IgD-negative memory B cell (primary cell): Measurements from ENCODE around the gene ZFP62. TPM values are rescaled to one million over a fixed set of nuclear protein-coding genes. Genes with fewer than 3 reads are reported as not detected.
"Not testable (repeated sequence)": the region's sequence is repeated elsewhere in the genome, so short reads cannot be mapped to it uniquely, and the experiment has no call there.

Source experiments
- H3K27ac Mint-ChIP-seq, 3 donors: one replicate each; pipeline ENCODE4 v1.8.0; 2020 to 2022; ENCODE audit warnings: mild to moderate bottlenecking in 3 of 3, mixed read lengths in 3 of 3, moderate library complexity in 1 of 3
- H3K27me3 Mint-ChIP-seq: one replicate; pipeline ENCODE4 v1.8.0; 2021; ENCODE audit warnings: mixed read lengths
- H3K36me3 Mint-ChIP-seq: one replicate; pipeline ENCODE4 v1.8.0; 2020; ENCODE audit warnings: mild to moderate bottlenecking, mixed read lengths
- H3K4me1 Mint-ChIP-seq, 3 donors: one replicate each; pipeline ENCODE4 v1.8.0; 2020 to 2022; ENCODE audit warnings: mixed read lengths in 3 of 3, mild to moderate bottlenecking in 1 of 3
- H3K4me3 Mint-ChIP-seq, 4 donors: one replicate each; pipeline ENCODE4 v1.8.0; 2020 to 2022; ENCODE audit warnings: mild to moderate bottlenecking in 4 of 4, mixed read lengths in 4 of 4, moderate library complexity in 3 of 4
- H3K9me3 Mint-ChIP-seq, 3 donors: one replicate each; pipeline ENCODE4 v1.8.0; 2020 to 2021; ENCODE audit warnings: mixed read lengths in 3 of 3, mild to moderate bottlenecking in 1 of 3
- polyA plus RNA-seq: library from polyadenylated mRNA; unstranded; fragments of 300-500 nt; fragmentation: Illumina TruSeq; gene quantifications from one replicate; pipeline ENCODE4 v1.2.3, GENCODE V29; 2021

Gene ZFP62
- polyA plus RNA-seq = 22.1 TPM

- Mint-ChIP-seq H3K27ac (peak within 1 kb of the TSS; percentile 93 to 98 (median 97)), H3K4me1 (peaks cover 8 to 20% (median 9%) of the 10 kb centered on the region in 3 donors), H3K9me3 (no peaks in the 10 kb centered on the region), H3K27me3 (no peaks in the 10 kb centered on the region), H3K4me3 (peak within 1 kb of the TSS; percentile 92 to 96 (median 95)), H3K36me3 (no peaks in the 10 kb centered on the region)
These were observed at the start of gene ZFP62 for GRCh38 chr5:180860887-180861822. Gene ZFP62, minus strand, starts transcription at chr5:180861276. Its CDS starts 57 bp downstream, at chr5:180861219.

- H3K27me3 Mint-ChIP-seq = peaks cover 10% of the 10 kb centered on the region
- peaks cover 0 to 4% (median 1%) of the 10 kb centered on the region in 3 donors for H3K9me3 Mint-ChIP-seq
- H3K4me1 Mint-ChIP-seq = peaks cover 0 to 3% (median 0%) of the 10 kb centered on the region in 3 donors
- peak overlapping the region in 1 of 3 donors; percentile 53 for H3K27ac Mint-ChIP-seq
- no peak overlapping the region for H3K4me3 Mint-ChIP-seq
- peaks cover 3% of the 10 kb centered on the region for H3K36me3 Mint-ChIP-seq
These were observed 49.7 kb upstream of the ZFP62 start for GRCh38 chr5:180910735-180911134.

- H3K4me1 Mint-ChIP-seq = peaks cover 0 to 3% (median 0%) of the 10 kb centered on the region in 3 donors
- no peak overlapping the region for H3K27ac Mint-ChIP-seq
- peaks cover 11% of the 10 kb centered on the region for H3K27me3 Mint-ChIP-seq
- H3K9me3 Mint-ChIP-seq = peaks cover 0 to 3% (median 2%) of the 10 kb centered on the region in 3 donors
- no peak overlapping the region for H3K4me3 Mint-ChIP-seq
- H3K36me3 Mint-ChIP-seq = peaks cover 3% of the 10 kb centered on the region
These were observed 49.1 kb upstream of the ZFP62 start for GRCh38 chr5:180910182-180910581.

GRCh38 chr5:180909782-180910181, 48.7 kb upstream of the ZFP62 start:
- Mint-ChIP-seq H3K36me3 (peaks cover 3% of the 10 kb centered on the region), H3K4me3 (no peak overlapping the region), H3K27ac (no peak overlapping the region), H3K4me1 (peaks cover 0 to 3% (median 0%) of the 10 kb centered on the region in 3 donors), H3K27me3 (peaks cover 11% of the 10 kb centered on the region), H3K9me3 (peaks cover 0 to 3% (median 2%) of the 10 kb centered on the region in 3 donors)

- Mint-ChIP-seq H3K4me1 (peaks cover 0 to 3% (median 0%) of the 10 kb centered on the region in 3 donors), H3K36me3 (peaks cover 3% of the 10 kb centered on the region), H3K9me3 (peaks cover 0 to 3% (median 2%) of the 10 kb centered on the region in 3 donors), H3K4me3 (no peak overlapping the region), H3K27me3 (peaks cover 11% of the 10 kb centered on the region), H3K27ac (no peak overlapping the region)
These were observed 48.1 kb upstream of the ZFP62 start for GRCh38 chr5:180908998-180909731.

GRCh38 chr5:180908400-180908799, 47.3 kb upstream of the ZFP62 start:
- Mint-ChIP-seq H3K36me3 (peaks cover 3% of the 10 kb centered on the region), H3K27ac (no peak overlapping the region), H3K4me1 (peaks cover 0 to 3% (median 0%) of the 10 kb centered on the region in 3 donors), H3K9me3 (peaks cover 0 to 3% (median 2%) of the 10 kb centered on the region in 3 donors), H3K4me3 (no peak overlapping the region), H3K27me3 (peaks cover 11% of the 10 kb centered on the region)

DNA sequence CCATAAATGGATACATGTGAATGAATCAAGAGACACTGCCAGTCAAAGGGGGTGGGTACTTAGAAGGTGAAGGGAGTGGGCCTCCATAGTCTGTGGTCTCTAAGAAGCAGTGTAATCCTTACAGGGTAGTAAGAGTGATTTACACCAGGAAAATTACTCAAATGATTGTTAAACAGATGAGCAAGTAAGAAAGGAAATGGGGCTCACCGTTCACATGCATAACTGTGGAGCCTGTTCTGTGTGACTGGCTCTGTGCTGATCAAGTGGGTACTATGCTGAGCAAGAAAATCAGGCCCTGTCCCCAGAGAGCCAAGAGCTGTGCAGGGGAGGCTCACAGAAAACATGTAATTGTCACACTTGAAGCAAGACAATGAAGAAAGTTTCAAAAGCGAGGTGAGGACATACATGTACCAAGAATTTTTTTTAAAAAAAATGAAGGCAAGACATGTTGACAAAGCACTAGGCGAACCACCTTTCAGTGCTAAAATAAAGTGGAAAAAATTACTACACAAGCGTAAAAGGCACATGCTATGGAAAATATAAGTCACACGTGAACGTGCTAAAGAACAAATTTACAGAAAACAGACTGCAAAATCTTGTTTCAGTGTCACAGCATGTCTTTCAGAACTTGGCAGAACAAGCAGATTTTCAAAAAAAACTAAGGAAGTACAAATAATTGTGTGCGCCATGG, 40.4 kb upstream of the ZFP62 start:
- peak overlapping the region in 1 of 3 donors; percentile 7 for H3K27ac Mint-ChIP-seq
- peak overlapping the region in 1 of 4 donors; percentile 37 for H3K4me3 Mint-ChIP-seq
- H3K27me3 Mint-ChIP-seq = peaks cover 1% of the 10 kb centered on the region
- peaks cover 0 to 4% (median 1%) of the 10 kb centered on the region in 3 donors for H3K9me3 Mint-ChIP-seq
- no peaks in the 10 kb centered on the region for H3K4me1 Mint-ChIP-seq
- peaks cover 3% of the 10 kb centered on the region for H3K36me3 Mint-ChIP-seq

DNA sequence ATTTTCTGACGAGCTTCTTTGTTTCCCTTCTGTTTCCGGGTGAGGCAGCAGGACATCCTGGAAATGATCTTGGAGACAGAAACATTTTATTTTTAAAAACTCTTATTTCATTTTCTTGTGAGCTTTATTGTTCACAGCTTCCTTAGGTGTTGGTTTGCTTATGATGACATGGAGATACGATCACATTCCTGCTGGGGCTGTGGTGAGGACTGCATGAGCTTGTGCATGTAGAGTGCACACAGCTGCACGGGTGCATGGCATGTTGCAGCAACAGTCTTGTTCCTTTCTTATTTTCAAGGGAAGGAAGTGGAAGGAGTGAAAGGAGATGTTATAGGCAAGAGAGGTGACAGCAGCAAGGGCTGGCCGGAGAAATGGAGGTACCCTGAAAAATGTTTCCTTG, 39.1 kb upstream of the ZFP62 start:
- Mint-ChIP-seq H3K36me3 (peaks cover 3% of the 10 kb centered on the region), H3K4me1 (no peaks in the 10 kb centered on the region), H3K27me3 (no peaks in the 10 kb centered on the region), H3K9me3 (peaks cover 0 to 2% (median 0%) of the 10 kb centered on the region in 3 donors), H3K27ac (no peak overlapping the region), H3K4me3 (no peak overlapping the region)

- Mint-ChIP-seq H3K27ac (no peak within 1 kb of the TSS), H3K27me3 (no peaks in the 10 kb centered on the region), H3K4me3 (no peak within 1 kb of the TSS), H3K4me1 (no peaks in the 10 kb centered on the region), H3K36me3 (peaks cover 3% of the 10 kb centered on the region), H3K9me3 (peaks cover 0 to 6% (median 0%) of the 10 kb centered on the region in 3 donors)
These were observed 37.7 kb upstream of the ZFP62 start, which contains the start of gene BTNL8 for GRCh38 chr5:180898621-180899246. Gene BTNL8, plus strand, starts transcription at chr5:180899159. Its CDS starts 152 bp downstream, at chr5:180899311.

DNA sequence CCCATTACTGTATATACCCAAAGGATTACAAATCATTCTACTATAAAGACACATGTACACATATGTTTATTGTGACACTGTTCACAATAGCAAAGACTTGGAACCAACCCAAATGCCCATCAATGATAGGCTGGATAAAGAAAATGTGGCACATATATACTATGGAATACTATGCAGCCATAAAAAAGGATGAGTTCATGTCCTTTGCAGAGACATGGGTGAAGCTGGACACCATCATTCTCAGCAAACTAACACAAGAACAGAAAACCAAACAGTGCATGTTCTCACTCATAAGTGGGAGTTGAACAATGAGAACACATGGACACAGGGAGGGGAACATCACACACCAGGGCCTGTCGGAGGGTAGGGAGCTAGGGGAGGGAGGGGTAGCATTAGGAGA, 34.3 kb upstream of the ZFP62 start:
- not testable (repeated sequence) for H3K36me3 Mint-ChIP-seq, H3K27ac Mint-ChIP-seq, H3K4me3 Mint-ChIP-seq, H3K9me3 Mint-ChIP-seq, H3K4me1 Mint-ChIP-seq
- peaks cover 14% of the 10 kb centered on the region for H3K27me3 Mint-ChIP-seq

DNA sequence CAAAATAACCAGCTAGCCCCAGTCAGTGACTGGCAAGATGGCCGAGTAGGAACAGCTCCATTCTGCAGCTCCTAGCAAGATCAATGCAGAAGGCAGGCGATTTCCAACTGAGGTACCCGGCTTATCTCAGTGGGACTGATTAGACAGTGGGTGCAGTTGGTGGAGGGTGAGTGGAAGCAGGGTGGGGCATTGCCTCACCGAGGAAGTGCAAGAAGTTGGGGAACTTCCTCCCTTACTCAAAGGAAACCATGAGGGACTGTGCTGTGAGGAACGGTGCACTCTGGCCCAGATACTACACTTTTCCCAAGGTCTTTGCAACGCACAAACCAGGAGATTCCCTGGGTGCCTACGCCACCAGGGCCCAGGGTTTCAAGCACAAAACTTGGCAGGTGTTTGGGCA, 28.3 kb upstream of the ZFP62 start:
- H3K27ac Mint-ChIP-seq = no peak overlapping the region
- H3K36me3 Mint-ChIP-seq = no peaks in the 10 kb centered on the region
- no peak overlapping the region for H3K4me3 Mint-ChIP-seq
- H3K9me3 Mint-ChIP-seq = peaks cover 0 to 2% (median 0%) of the 10 kb centered on the region in 3 donors
- H3K4me1 Mint-ChIP-seq = peaks cover 0 to 3% (median 0%) of the 10 kb centered on the region in 3 donors
- H3K27me3 Mint-ChIP-seq = peaks cover 27% of the 10 kb centered on the region

GRCh38 chr5:180885845-180886529, 24.9 kb upstream of the ZFP62 start:
- not testable (repeated sequence) for H3K4me3 Mint-ChIP-seq, H3K9me3 Mint-ChIP-seq, H3K4me1 Mint-ChIP-seq, H3K36me3 Mint-ChIP-seq, H3K27ac Mint-ChIP-seq
- H3K27me3 Mint-ChIP-seq = peaks cover 22% of the 10 kb centered on the region

DNA sequence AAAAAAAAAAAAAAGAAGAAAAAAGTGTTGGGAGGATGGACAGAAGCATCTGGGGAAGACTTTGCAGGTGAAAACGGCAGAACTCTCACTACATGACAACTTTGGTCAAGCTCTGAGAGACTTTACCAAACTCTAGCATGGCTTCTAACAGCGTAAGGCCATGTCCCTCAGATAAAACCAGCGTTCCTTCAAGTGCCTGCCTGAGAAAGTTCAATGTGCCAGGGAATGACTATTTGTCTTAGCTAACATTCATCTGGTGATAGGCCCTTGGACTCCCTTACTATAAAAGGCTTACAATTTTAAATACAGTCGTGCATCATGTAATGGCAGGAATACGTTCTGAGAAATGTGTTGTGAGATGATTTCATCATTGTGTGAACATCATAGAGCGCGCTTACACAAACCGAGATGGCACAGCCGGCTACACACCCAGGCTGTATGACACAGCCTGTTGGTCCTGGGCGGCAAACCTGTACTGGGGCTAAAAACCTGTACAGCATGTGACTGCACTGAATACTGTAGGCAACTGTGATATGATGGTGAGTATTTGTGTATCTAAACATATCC, 14.9 kb upstream of the ZFP62 start:
- H3K4me1 Mint-ChIP-seq = peaks cover 0 to 3% (median 0%) of the 10 kb centered on the region in 3 donors
- no peak overlapping the region for H3K27ac Mint-ChIP-seq
- no peak overlapping the region for H3K4me3 Mint-ChIP-seq
- H3K36me3 Mint-ChIP-seq = peaks cover 2% of the 10 kb centered on the region
- peaks cover 0 to 3% (median 0%) of the 10 kb centered on the region in 3 donors for H3K9me3 Mint-ChIP-seq
- no peaks in the 10 kb centered on the region for H3K27me3 Mint-ChIP-seq
